ENCODE results near the gene CT47C1. TPM values are rescaled to one million over a fixed set of nuclear protein-coding genes. Genes with fewer than 3 reads are reported as not detected.

Gene CT47C1
- polyA plus RNA-seq, 1 of the 3 experiments (the other 2 are of a cell fraction): not detected

DNA sequence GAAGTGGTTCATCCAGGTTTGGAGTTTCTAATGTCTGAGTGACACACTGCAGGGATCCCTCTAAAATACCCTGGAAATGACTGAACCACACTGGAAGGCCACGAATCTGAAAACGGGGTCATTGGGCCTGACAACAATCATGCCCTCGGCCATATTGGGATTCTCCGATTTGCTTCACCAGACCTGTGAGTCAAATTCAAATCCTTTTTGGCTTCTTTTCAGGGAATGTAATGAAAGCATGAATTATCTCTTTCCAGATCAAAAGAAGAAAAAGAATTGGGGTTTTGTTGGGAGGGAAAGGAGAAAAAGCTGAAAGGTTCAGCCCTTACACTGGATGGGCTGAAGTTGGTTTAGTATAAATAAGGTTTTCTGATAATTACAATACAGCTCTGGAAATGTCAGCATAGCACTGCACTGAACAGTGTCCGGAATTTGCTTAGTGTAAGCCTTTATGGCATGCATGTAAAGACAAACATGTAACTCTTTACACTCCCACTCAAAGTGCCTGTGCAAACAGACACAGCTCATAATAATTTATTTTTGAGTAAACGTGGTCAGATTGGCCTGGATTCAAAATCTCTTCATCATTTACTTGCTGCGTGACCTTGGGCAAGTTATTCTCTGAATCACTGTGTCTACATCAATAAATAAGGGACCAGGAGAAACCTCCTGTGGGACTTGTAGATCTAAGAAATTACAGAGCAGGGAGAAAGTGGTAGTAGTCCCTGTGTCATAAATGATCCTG, 21.4 kb downstream of the CT47C1 start:
- CTCF ChIA-PET: interaction anchor here (1.2 kb wide), 1 partner anchor 9 kb away, joined by 4 read pairs; no protein-coding TSS in a partner anchor
- H4K20me1 ChIP-seq (ENCODE audit: insufficient read depth): no peaks in the 10 kb centered on the region

More for the DNA sequence above, 21.4 kb downstream of the CT47C1 start:
- DNase-seq: no peak
- Histone ChIP-seq H3K9ac (no peak overlapping the region), H3K9me3 (no peaks in the 10 kb centered on the region), H3K27me3 (ENCODE audit: insufficient read depth) (peaks cover 23% of the 10 kb centered on the region; the same call in 1 of the 2 replicates), H3K79me2 (ENCODE audit: insufficient read depth) (no peaks in the 10 kb centered on the region), H3F3A (replicated peaks; ENCODE audit: insufficient read depth) (no peaks in the 10 kb centered on the region), H2AFZ (ENCODE audit: low read depth) (no peak overlapping the region), H3K36me3 (replicated peaks in 1 of 2; ENCODE audit: control insufficient read depth in 1 of 2, insufficient read depth in 2 of 2, low read length in 1 of 2) (no peaks in the 10 kb centered on the region), H3K27ac (ENCODE audit: low read depth in 2 of 2, low read length in 1 of 2) (no peak overlapping the region), H3K4me1 (ENCODE audit: control insufficient read depth in 1 of 2, insufficient read depth in 2 of 2, low read depth in 1 of 2, low read length in 1 of 2) (no peaks in the 10 kb centered on the region), H3K4me2 (no peak overlapping the region), H3K9me2 (no peaks in the 10 kb centered on the region), H3K4me3 (ENCODE audit: low read depth in 2 of 2, low read length in 1 of 2) (no peak overlapping the region)
- TF ChIP-seq, protein P1, sequence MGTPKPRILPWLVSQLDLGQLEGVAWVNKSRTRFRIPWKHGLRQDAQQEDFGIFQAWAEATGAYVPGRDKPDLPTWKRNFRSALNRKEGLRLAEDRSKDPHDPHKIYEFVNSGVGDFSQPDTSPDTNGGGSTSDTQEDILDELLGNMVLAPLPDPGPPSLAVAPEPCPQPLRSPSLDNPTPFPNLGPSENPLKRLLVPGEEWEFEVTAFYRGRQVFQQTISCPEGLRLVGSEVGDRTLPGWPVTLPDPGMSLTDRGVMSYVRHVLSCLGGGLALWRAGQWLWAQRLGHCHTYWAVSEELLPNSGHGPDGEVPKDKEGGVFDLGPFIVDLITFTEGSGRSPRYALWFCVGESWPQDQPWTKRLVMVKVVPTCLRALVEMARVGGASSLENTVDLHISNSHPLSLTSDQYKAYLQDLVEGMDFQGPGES (IDR thresholded peaks at IDR 0.05; ENCODE audit: low read depth, low read length): no peak
- no peak for TF ChIP-seq GABPA (IDR thresholded peaks at IDR 0.05; ENCODE audit: low read depth)
- TF ChIP-seq EP300 (IDR thresholded peaks at IDR 0.05; ENCODE audit: borderline replicate concordance in 1 of 2, low read depth in 1 of 2, low read length in 1 of 2): no peak
- TF ChIP-seq, protein P2, sequence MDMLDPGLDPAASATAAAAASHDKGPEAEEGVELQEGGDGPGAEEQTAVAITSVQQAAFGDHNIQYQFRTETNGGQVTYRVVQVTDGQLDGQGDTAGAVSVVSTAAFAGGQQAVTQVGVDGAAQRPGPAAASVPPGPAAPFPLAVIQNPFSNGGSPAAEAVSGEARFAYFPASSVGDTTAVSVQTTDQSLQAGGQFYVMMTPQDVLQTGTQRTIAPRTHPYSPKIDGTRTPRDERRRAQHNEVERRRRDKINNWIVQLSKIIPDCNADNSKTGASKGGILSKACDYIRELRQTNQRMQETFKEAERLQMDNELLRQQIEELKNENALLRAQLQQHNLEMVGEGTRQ (IDR thresholded peaks at IDR 0.05; ENCODE audit: borderline replicate concordance, low read depth, low read length): no peak
- TF ChIP-seq RXRA (IDR thresholded peaks at IDR 0.05; ENCODE audit: borderline replicate concordance, low read depth): no peak
- no peak for TF ChIP-seq TEAD4 (IDR thresholded peaks at IDR 0.05; ENCODE audit: borderline replicate concordance, insufficient read depth)
- TF ChIP-seq, protein P3, sequence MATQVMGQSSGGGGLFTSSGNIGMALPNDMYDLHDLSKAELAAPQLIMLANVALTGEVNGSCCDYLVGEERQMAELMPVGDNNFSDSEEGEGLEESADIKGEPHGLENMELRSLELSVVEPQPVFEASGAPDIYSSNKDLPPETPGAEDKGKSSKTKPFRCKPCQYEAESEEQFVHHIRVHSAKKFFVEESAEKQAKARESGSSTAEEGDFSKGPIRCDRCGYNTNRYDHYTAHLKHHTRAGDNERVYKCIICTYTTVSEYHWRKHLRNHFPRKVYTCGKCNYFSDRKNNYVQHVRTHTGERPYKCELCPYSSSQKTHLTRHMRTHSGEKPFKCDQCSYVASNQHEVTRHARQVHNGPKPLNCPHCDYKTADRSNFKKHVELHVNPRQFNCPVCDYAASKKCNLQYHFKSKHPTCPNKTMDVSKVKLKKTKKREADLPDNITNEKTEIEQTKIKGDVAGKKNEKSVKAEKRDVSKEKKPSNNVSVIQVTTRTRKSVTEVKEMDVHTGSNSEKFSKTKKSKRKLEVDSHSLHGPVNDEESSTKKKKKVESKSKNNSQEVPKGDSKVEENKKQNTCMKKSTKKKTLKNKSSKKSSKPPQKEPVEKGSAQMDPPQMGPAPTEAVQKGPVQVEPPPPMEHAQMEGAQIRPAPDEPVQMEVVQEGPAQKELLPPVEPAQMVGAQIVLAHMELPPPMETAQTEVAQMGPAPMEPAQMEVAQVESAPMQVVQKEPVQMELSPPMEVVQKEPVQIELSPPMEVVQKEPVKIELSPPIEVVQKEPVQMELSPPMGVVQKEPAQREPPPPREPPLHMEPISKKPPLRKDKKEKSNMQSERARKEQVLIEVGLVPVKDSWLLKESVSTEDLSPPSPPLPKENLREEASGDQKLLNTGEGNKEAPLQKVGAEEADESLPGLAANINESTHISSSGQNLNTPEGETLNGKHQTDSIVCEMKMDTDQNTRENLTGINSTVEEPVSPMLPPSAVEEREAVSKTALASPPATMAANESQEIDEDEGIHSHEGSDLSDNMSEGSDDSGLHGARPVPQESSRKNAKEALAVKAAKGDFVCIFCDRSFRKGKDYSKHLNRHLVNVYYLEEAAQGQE (IDR thresholded peaks at IDR 0.05; ENCODE audit: low read depth, low read length): no peak
- no peak for TF ChIP-seq FOXM1 (IDR thresholded peaks at IDR 0.05; ENCODE audit: low read depth)
- TF ChIP-seq JUND (IDR thresholded peaks at IDR 0.05): no peak
- no peak for TF ChIP-seq EZH2phosphoT487 (IDR thresholded peaks at IDR 0.05; ENCODE audit: borderline replicate concordance, low read depth)
- POLR2A ChIA-PET: no interaction called here
- 3% methylated on average over 7 of the region's 7 CpGs for WGBS (ENCODE audit: low lambda C conversion rate)

Data from SK-N-SH (cell line).